GM18505 (cell line): Measurements from ENCODE around the gene GTF3A.
A peak's percentile ranks its signal among the peaks of the same experiment; 100 is the strongest.

Experiments used
- ATAC-seq: cut with Tn5 transposase; IDR thresholded peaks from one replicate; pipeline ENCODE4 v1.9.1; 2021; ENCODE audit not compliant: unreplicated experiment
- POLR2A ChIP-seq: IDR thresholded peaks from 4 replicates; pipeline ENCODE4 v1.6.1; 2011; ENCODE audit warnings: borderline replicate concordance; ENCODE audit not compliant: insufficient read depth, insufficient read length; ENCODE audit errors: extremely low read depth

Gene GTF3A

GRCh38 chr13:27472941-27473340 lies 48.5 kb downstream of the GTF3A start:
- no peak for TF ChIP-seq POLR2A
- no peak for ATAC-seq

GRCh38 chr13:27474751-27475268 lies 50.4 kb downstream of the GTF3A start:
- TF ChIP-seq POLR2A = no peak
- no peak for ATAC-seq

- ATAC-seq = peak; percentile 65
Measured at GRCh38 chr13:27476943-27477703, 52.7 kb downstream of the GTF3A start.

GRCh38 chr13:27481766-27482165 lies 57.3 kb downstream of the GTF3A start:
- TF ChIP-seq POLR2A = no peak
- ATAC-seq = no peak

More at GRCh38 chr13:27476943-27477703, 52.7 kb downstream of the GTF3A start:
- TF ChIP-seq POLR2A = no peak

- no peak for TF ChIP-seq POLR2A
- ATAC-seq = peak; percentile 92
Measured at GRCh38 chr13:27482983-27483382, 58.6 kb downstream of the GTF3A start.

GRCh38 chr13:27483421-27483820 lies 59.0 kb downstream of the GTF3A start:
- no peak for ATAC-seq
- TF ChIP-seq POLR2A = no peak
